Measurements from ENCODE around the gene CNTN5. TPM values are rescaled to one million over a fixed set of nuclear protein-coding genes. Genes with fewer than 3 reads are reported as not detected.

CNTN5 gene
- polyA plus RNA-seq, 1 donor (not counting 4 experiments of a cell fraction or from before 2014, with no cell fraction given), result not detected

GRCh38 chr11:99352642-99353041 is 331.9 kb downstream of the CNTN5 start:
- no peaks in the 10 kb centered on the region for H3K79me2 ChIP-seq (ENCODE audit: control insufficient read depth, insufficient read depth, low read length)
- H3K4me1 ChIP-seq (ENCODE audit: control insufficient read depth, extremely low read depth, insufficient read depth, low read length), result no peaks in the 10 kb centered on the region
- no peaks in the 10 kb centered on the region for H3K36me3 ChIP-seq (ENCODE audit: control insufficient read depth in 2 of 2, extremely low read depth in 1 of 2, insufficient read depth in 2 of 2, low read length in 2 of 2)
- H3K4me3 ChIP-seq (ENCODE audit: control insufficient read depth in 2 of 3, extremely low read depth in 1 of 3, insufficient read depth in 2 of 3, low read depth in 1 of 3, low read length in 3 of 3), result no peak overlapping the region
- dilution Hi-C loops (cut with MboI; ENCODE audit: extremely low pct_ligation_motif_present, low sequenced_read_pairs), result no loop called here
- no peaks in the 10 kb centered on the region for H4K20me1 ChIP-seq (ENCODE audit: control insufficient read depth, extremely low read depth, insufficient read depth, low read length)
- no peak overlapping the region for H2AFZ ChIP-seq (ENCODE audit: control insufficient read depth, low read length)
- H3K27ac ChIP-seq (ENCODE audit: control insufficient read depth, insufficient read depth, low read length), result no peak overlapping the region
- DNase-seq (ENCODE audit: low read depth, low spot score), result no peak
- no peaks in the 10 kb centered on the region for H3K27me3 ChIP-seq (ENCODE audit: control insufficient read depth, extremely low read depth, insufficient read depth, low read length)
- TF ChIP-seq EZH2 (IDR thresholded peaks at IDR 0.05; ENCODE audit: low read length), result no peak
- no peak for TF ChIP-seq CTCF (optimal IDR thresholded peaks at IDR 0.05 in 1 of 3, IDR thresholded peaks at IDR 0.05 in 1 of 3, conservative IDR thresholded peaks at IDR 0.05 in 1 of 3; ENCODE audit: extremely low read depth in 1 of 3, insufficient read depth in 2 of 3, low read length in 3 of 3)
- H3K9me3 ChIP-seq (ENCODE audit: control insufficient read depth, low read depth, low read length), result no peaks in the 10 kb centered on the region
- FAIRE-seq, result no peak
- no peak overlapping the region for H3K9ac ChIP-seq (ENCODE audit: control insufficient read depth, extremely low read depth, insufficient read depth, low read length)
- no peak overlapping the region for H3K4me2 ChIP-seq (ENCODE audit: control insufficient read depth, extremely low read depth, insufficient read depth, low read depth, low read length)
- no peaks in the 10 kb centered on the region for H3K9me1 ChIP-seq (ENCODE audit: control insufficient read depth, extremely low read depth, insufficient read depth, low read length)

GRCh38 chr11:99366546-99366945 is 345.8 kb downstream of the CNTN5 start:
- H3K27me3 ChIP-seq (ENCODE audit: control insufficient read depth, extremely low read depth, insufficient read depth, low read length), result no peaks in the 10 kb centered on the region
- FAIRE-seq, result no peak
- H3K9me1 ChIP-seq (ENCODE audit: control insufficient read depth, extremely low read depth, insufficient read depth, low read length), result no peaks in the 10 kb centered on the region
- H3K4me3 ChIP-seq (ENCODE audit: control insufficient read depth in 2 of 3, extremely low read depth in 1 of 3, insufficient read depth in 2 of 3, low read depth in 1 of 3, low read length in 3 of 3), result no peak overlapping the region
- no peak overlapping the region for H3K4me2 ChIP-seq (ENCODE audit: control insufficient read depth, extremely low read depth, insufficient read depth, low read depth, low read length)
- H3K36me3 ChIP-seq (ENCODE audit: control insufficient read depth in 2 of 2, extremely low read depth in 1 of 2, insufficient read depth in 2 of 2, low read length in 2 of 2), result no peaks in the 10 kb centered on the region
- no peaks in the 10 kb centered on the region for H3K4me1 ChIP-seq (ENCODE audit: control insufficient read depth, extremely low read depth, insufficient read depth, low read length)
- H4K20me1 ChIP-seq (ENCODE audit: control insufficient read depth, extremely low read depth, insufficient read depth, low read length), result no peaks in the 10 kb centered on the region
- no peak overlapping the region for H3K27ac ChIP-seq (ENCODE audit: control insufficient read depth, insufficient read depth, low read length)
- no peak overlapping the region for H2AFZ ChIP-seq (ENCODE audit: control insufficient read depth, low read length)
- no peak for DNase-seq (ENCODE audit: low read depth, low spot score)
- dilution Hi-C loops (cut with MboI; ENCODE audit: extremely low pct_ligation_motif_present, low sequenced_read_pairs), result no loop called here
- H3K9ac ChIP-seq (ENCODE audit: control insufficient read depth, extremely low read depth, insufficient read depth, low read length), result no peak overlapping the region
- no peaks in the 10 kb centered on the region for H3K9me3 ChIP-seq (ENCODE audit: control insufficient read depth, low read depth, low read length)
- TF ChIP-seq EZH2 (IDR thresholded peaks at IDR 0.05; ENCODE audit: low read length), result no peak
- H3K79me2 ChIP-seq (ENCODE audit: control insufficient read depth, insufficient read depth, low read length), result no peaks in the 10 kb centered on the region

GRCh38 chr11:99368583-99368982 is 347.8 kb downstream of the CNTN5 start:
- H4K20me1 ChIP-seq (ENCODE audit: control insufficient read depth, extremely low read depth, insufficient read depth, low read length), result no peaks in the 10 kb centered on the region
- H3K27me3 ChIP-seq (ENCODE audit: control insufficient read depth, extremely low read depth, insufficient read depth, low read length), result no peaks in the 10 kb centered on the region
- no peaks in the 10 kb centered on the region for H3K9me1 ChIP-seq (ENCODE audit: control insufficient read depth, extremely low read depth, insufficient read depth, low read length)
- no peak for DNase-seq (ENCODE audit: low read depth, low spot score)
- dilution Hi-C loops (cut with MboI; ENCODE audit: extremely low pct_ligation_motif_present, low sequenced_read_pairs), result no loop called here
- no peak overlapping the region for H2AFZ ChIP-seq (ENCODE audit: control insufficient read depth, low read length)
- H3K4me3 ChIP-seq (ENCODE audit: control insufficient read depth in 2 of 3, extremely low read depth in 1 of 3, insufficient read depth in 2 of 3, low read depth in 1 of 3, low read length in 3 of 3), result no peak overlapping the region
- no peak overlapping the region for H3K27ac ChIP-seq (ENCODE audit: control insufficient read depth, insufficient read depth, low read length)
- TF ChIP-seq CTCF (optimal IDR thresholded peaks at IDR 0.05 in 1 of 3, IDR thresholded peaks at IDR 0.05 in 1 of 3, conservative IDR thresholded peaks at IDR 0.05 in 1 of 3; ENCODE audit: extremely low read depth in 1 of 3, insufficient read depth in 2 of 3, low read length in 3 of 3) (no peak), EZH2 (IDR thresholded peaks at IDR 0.05; ENCODE audit: low read length) (no peak)
- no peaks in the 10 kb centered on the region for H3K36me3 ChIP-seq (ENCODE audit: control insufficient read depth in 2 of 2, extremely low read depth in 1 of 2, insufficient read depth in 2 of 2, low read length in 2 of 2)
- no peaks in the 10 kb centered on the region for H3K4me1 ChIP-seq (ENCODE audit: control insufficient read depth, extremely low read depth, insufficient read depth, low read length)
- no peak for FAIRE-seq
- no peak overlapping the region for H3K9ac ChIP-seq (ENCODE audit: control insufficient read depth, extremely low read depth, insufficient read depth, low read length)
- no peak overlapping the region for H3K4me2 ChIP-seq (ENCODE audit: control insufficient read depth, extremely low read depth, insufficient read depth, low read depth, low read length)
- H3K79me2 ChIP-seq (ENCODE audit: control insufficient read depth, insufficient read depth, low read length), result no peaks in the 10 kb centered on the region
- no peaks in the 10 kb centered on the region for H3K9me3 ChIP-seq (ENCODE audit: control insufficient read depth, low read depth, low read length)
